GM18526 (cell line): ENCODE results near the gene PSMB9.

Source experiments
- POLR2A ChIP-seq: IDR thresholded peaks from 3 replicates; pipeline ENCODE4 v1.6.1; 2011; ENCODE audit not compliant: insufficient read length; ENCODE audit errors: extremely low read depth

The PSMB9 gene

DNA sequence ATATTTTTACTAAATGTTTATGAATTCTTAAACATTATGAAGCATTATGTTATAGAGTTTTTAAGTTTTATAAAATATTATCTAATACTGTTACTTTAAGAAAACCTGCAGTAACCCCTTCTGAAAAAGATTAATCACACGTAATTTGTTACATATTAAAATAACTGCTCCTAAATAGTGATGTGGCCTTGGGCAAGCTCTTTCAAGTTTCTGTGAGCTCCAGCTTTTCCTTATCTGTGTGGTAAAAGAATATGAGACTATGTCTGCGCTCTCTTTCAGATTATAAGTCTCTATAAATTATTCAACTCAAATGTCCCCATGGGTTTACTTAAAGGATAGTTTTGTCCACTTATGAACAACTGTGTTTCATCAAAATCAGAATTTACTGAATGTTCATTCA, 54.9 kb downstream of the PSMB9 start:
- no peak for TF ChIP-seq POLR2A
